GM18520 (cell line): ENCODE data around the gene CACNA1C.

ENCODE experiments used
- ATAC-seq: cut with Tn5 transposase; IDR thresholded peaks from one replicate; pipeline ENCODE4 v1.9.1; 2021; ENCODE audit not compliant: unreplicated experiment

The CACNA1C gene

GRCh38 chr12:2229661-2230539, 177.1 kb downstream of the CACNA1C start:
- no peak for ATAC-seq

GRCh38 chr12:2231011-2231595, 178.3 kb downstream of the CACNA1C start:
- no peak for ATAC-seq

- no peak for ATAC-seq
Measured at GRCh38 chr12:2231956-2232355, 179.2 kb downstream of the CACNA1C start.

- ATAC-seq = no peak
Measured at GRCh38 chr12:2233034-2233433, 180.2 kb downstream of the CACNA1C start.

GRCh38 chr12:2234091-2234490, 181.3 kb downstream of the CACNA1C start:
- ATAC-seq = no peak

- ATAC-seq = no peak
Measured at GRCh38 chr12:2234646-2235350, 182.0 kb downstream of the CACNA1C start.

GRCh38 chr12:2236506-2237294, 183.9 kb downstream of the CACNA1C start:
- no peak for ATAC-seq

GRCh38 chr12:2238111-2238510, 185.3 kb downstream of the CACNA1C start:
- no peak for ATAC-seq

GRCh38 chr12:2239381-2239871, 186.6 kb downstream of the CACNA1C start:
- no peak for ATAC-seq

GRCh38 chr12:2240390-2240789, 187.6 kb downstream of the CACNA1C start:
- no peak for ATAC-seq

GRCh38 chr12:2240984-2241383, 188.2 kb downstream of the CACNA1C start:
- no peak for ATAC-seq

- no peak for ATAC-seq
Measured at GRCh38 chr12:2242216-2242615, 189.4 kb downstream of the CACNA1C start.

GRCh38 chr12:2242816-2243215, 190.0 kb downstream of the CACNA1C start:
- no peak for ATAC-seq

- no peak for ATAC-seq
Measured at GRCh38 chr12:2243275-2243674, 190.5 kb downstream of the CACNA1C start.

- ATAC-seq = no peak
Measured at GRCh38 chr12:2244013-2244861, 191.4 kb downstream of the CACNA1C start.

- no peak for ATAC-seq
Measured at GRCh38 chr12:2246358-2246757, 193.6 kb downstream of the CACNA1C start.

- no peak for ATAC-seq
Measured at GRCh38 chr12:2247120-2247519, 194.3 kb downstream of the CACNA1C start.

- no peak for ATAC-seq
Measured at GRCh38 chr12:2247596-2247995, 194.8 kb downstream of the CACNA1C start.

- ATAC-seq = no peak
Measured at GRCh38 chr12:2248087-2248900, 195.5 kb downstream of the CACNA1C start.
